ENCODE measurements around the gene MAD1L1. TPM values are rescaled to one million over a fixed set of nuclear protein-coding genes. Genes with fewer than 3 reads are reported as not detected.

Gene MAD1L1
- total and polyA plus RNA-seq, 2 donors (not counting 3 experiments of a cell fraction or from before 2014, with no cell fraction given) = 34.1 to 42.3 TPM

GRCh38 chr7:1859266-1860035, 373.3 kb downstream of the MAD1L1 start:
- Histone ChIP-seq H4K20me1 (replicated peaks; ENCODE audit: control insufficient read depth, extremely low read depth, insufficient read depth, low read length) (no peaks in the 10 kb centered on the region), H3K4me3 (replicated peaks in 1 of 3; ENCODE audit: insufficient read depth in 1 of 3, low read depth in 1 of 3, low read length in 3 of 3) (no peak overlapping the region), H3K36me3 (ENCODE audit: control insufficient read depth in 2 of 2, extremely low read depth in 1 of 2, insufficient read depth in 2 of 2, low read length in 2 of 2) (no peaks in the 10 kb centered on the region), H3K9me1 (replicated peaks; ENCODE audit: control insufficient read depth, extremely low read depth, insufficient read depth, low read length) (no peaks in the 10 kb centered on the region), H3K79me2 (ENCODE audit: control insufficient read depth, insufficient read depth, low read length) (no peaks in the 10 kb centered on the region), H3K4me2 (ENCODE audit: insufficient read depth, low read length) (no peak overlapping the region), H3K27me3 (ENCODE audit: control insufficient read depth in 2 of 2, insufficient read depth in 2 of 2, low read length in 2 of 2) (no peaks in the 10 kb centered on the region), H3K9me3 (replicated peaks; ENCODE audit: control insufficient read depth, insufficient read depth, low read length) (no peaks in the 10 kb centered on the region), H3K9ac (replicated peaks; ENCODE audit: extremely low read depth, insufficient read depth, low read length) (no peak overlapping the region), H2AFZ (ENCODE audit: low read depth, low read length) (no peak overlapping the region), H3K4me1 (ENCODE audit: control insufficient read depth, extremely low read depth, insufficient read depth, low read length) (no peaks in the 10 kb centered on the region), H3K27ac (ENCODE audit: insufficient read depth, low read depth, low read length) (no peak overlapping the region)
- dilution Hi-C loops (cut with MboI; ENCODE audit: extremely low pct_ligation_motif_present, low sequenced_read_pairs) = no loop called here
- TF ChIP-seq MAX (IDR thresholded peaks at IDR 0.05; ENCODE audit: insufficient read depth, insufficient read length) = no peak
- DNase-seq (ENCODE audit: low read depth, low spot score) (no peak), FAIRE-seq (no peak)
- intact Hi-C loops (cut with micrococcal nuclease) = no loop called here
- ChIA-PET POLR2A (no interaction called here), CTCF (no interaction called here)
- BruUV-seq (replicated peaks) = no TSS peak

- Histone ChIP-seq H3K9me1 (replicated peaks; ENCODE audit: control insufficient read depth, extremely low read depth, insufficient read depth, low read length) (no peaks in the 10 kb centered on the region), H3K27me3 (ENCODE audit: control insufficient read depth in 2 of 2, insufficient read depth in 2 of 2, low read length in 2 of 2) (no peaks in the 10 kb centered on the region), H3K9me3 (replicated peaks; ENCODE audit: control insufficient read depth, insufficient read depth, low read length) (no peaks in the 10 kb centered on the region), H3K4me1 (ENCODE audit: control insufficient read depth, extremely low read depth, insufficient read depth, low read length) (no peaks in the 10 kb centered on the region), H4K20me1 (replicated peaks; ENCODE audit: control insufficient read depth, extremely low read depth, insufficient read depth, low read length) (no peaks in the 10 kb centered on the region), H3K4me2 (ENCODE audit: insufficient read depth, low read length) (no peak overlapping the region), H3K36me3 (ENCODE audit: control insufficient read depth in 2 of 2, extremely low read depth in 1 of 2, insufficient read depth in 2 of 2, low read length in 2 of 2) (no peaks in the 10 kb centered on the region), H2AFZ (ENCODE audit: low read depth, low read length) (no peak overlapping the region), H3K79me2 (ENCODE audit: control insufficient read depth, insufficient read depth, low read length) (no peaks in the 10 kb centered on the region), H3K27ac (ENCODE audit: insufficient read depth, low read depth, low read length) (no peak overlapping the region), H3K4me3 (replicated peaks in 1 of 3; ENCODE audit: insufficient read depth in 1 of 3, low read depth in 1 of 3, low read length in 3 of 3) (no peak overlapping the region), H3K9ac (replicated peaks; ENCODE audit: extremely low read depth, insufficient read depth, low read length) (no peak overlapping the region)
- DNase-seq (ENCODE audit: low read depth, low spot score) (no peak), FAIRE-seq (no peak)
- intact Hi-C loops (cut with micrococcal nuclease) = no loop called here
- CTCF ChIA-PET = no interaction called here
- no peak for TF ChIP-seq POLR2A (IDR thresholded peaks at IDR 0.05; ENCODE audit: low read depth, low read length)
- dilution Hi-C loops (cut with MboI; ENCODE audit: extremely low pct_ligation_motif_present, low sequenced_read_pairs) = no loop called here
- POLR2A ChIA-PET = no interaction called here
- BruUV-seq (replicated peaks) = no TSS peak
Measured at GRCh38 chr7:1858435-1859265, 374.1 kb downstream of the MAD1L1 start.
